GM18507 (cell line): ENCODE measurements around the gene ADCY2.

Source experiments
- DNase-seq: peaks from one replicate; pipeline ENCODE4 v3.0.0; 2011; ENCODE audit warnings: low read depth; ENCODE audit not compliant: insufficient read length; ENCODE audit errors: extremely low spot score
- FAIRE-seq: peaks from 2 replicates; lab custom pipeline; 2011; peaks lifted over from hg19 to GRCh38; lab: Jason Lieb, UNC

The ADCY2 gene

DNA sequence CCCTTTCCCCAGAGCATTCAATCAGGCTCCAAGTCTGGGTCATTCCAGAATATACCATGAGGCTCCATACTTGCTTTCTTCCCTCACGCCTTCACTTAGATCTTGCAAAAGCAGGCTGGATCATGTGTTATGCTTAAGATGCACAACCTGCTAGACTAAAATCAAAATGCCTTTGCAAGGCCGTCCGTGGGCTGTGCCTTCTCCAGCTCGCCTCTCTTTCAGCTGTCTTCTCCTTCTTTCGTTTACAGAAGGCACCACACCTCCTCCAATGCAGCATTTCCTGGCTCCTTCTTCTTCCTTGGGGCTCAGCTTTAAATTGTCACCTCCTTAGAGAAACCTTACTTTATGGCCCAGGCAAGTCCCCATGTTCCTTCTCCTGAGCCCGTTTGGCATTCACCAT, 150.6 kb downstream of the ADCY2 start:
- FAIRE-seq (no peak), DNase-seq (no peak)

GRCh38 chr5:7548596-7548995, 152.7 kb downstream of the ADCY2 start:
- FAIRE-seq (no peak), DNase-seq (no peak)

- DNase-seq = no peak
Observed at GRCh38 chr5:7565559-7565958, 169.6 kb downstream of the ADCY2 start.

DNA sequence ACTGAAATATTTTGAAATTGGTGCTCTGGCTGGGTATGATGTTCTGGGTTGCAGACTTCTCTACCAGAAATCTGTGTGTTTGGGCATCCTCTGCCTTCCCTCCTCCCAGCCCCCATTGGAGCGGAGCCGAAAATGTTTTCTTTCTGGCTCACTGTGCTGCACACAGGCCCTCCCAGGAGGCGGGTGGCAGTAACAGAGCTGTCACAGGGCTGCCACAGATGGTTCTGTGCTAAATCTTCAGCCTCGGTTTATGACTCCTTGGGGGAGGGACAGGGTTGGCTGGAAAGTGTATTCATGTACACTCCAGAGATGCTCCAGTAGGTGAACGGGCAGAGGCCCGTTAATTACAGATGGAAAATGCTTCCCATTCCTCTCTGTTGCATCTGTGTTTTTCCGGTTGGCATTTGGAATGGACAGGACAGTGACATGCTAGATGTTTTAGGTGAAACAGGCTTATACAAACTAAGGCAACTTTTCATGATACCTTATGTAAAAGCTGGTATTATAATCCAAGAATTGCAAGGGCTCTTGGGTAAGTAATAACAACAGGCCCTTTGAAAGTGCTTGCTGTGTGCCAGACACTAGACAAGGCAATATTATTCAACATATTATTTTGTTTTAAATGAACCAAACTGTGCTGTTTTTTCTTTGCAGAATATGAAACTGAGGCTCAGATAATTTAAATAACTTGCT, 180.2 kb downstream of the ADCY2 start:
- FAIRE-seq (no peak), DNase-seq (no peak)

More at GRCh38 chr5:7565559-7565958, 169.6 kb downstream of the ADCY2 start:
- no peak for FAIRE-seq

DNA sequence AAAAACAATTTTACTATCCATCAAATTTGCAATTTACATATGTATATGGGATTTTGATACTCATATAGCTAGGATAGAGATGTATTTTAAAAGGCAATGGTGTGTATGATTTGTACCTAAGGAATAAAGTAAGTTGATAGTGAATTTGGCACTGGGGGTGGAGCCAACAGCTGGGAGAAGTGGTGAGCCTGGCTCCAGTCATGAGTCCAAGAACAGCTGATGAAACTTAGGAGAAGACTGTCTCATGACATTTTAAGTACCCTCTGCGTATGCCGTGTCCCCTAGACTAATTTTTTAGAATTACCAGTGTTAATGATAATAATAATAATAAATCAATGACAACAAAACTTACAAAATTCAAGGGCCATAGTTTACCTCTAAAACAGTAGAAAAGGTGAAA, 181.4 kb downstream of the ADCY2 start:
- FAIRE-seq = no peak
- DNase-seq = no peak

DNA sequence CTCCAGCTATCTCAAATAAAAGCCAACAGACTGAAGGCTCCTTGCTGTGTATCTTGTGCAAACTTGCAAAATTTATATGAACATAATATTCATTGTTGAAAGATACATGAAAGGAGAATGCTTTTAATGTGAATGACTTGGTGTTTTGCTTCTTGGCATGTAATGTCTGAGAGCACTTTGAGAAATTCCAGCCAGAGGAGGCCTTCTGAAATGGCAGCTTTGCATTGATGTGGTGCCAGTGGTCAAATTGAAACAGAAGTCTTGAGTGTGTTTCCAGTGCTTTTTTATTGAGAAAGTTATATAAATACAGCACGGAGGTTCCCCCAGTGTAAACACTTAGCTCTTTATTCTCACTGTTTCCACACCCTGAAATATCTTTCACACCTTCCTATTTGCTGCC, 182.1 kb downstream of the ADCY2 start:
- FAIRE-seq = no peak
- DNase-seq = no peak

- DNase-seq = no peak
- no peak for FAIRE-seq
Observed at GRCh38 chr5:7584749-7585148, 188.8 kb downstream of the ADCY2 start.

GRCh38 chr5:7585807-7586206, 189.9 kb downstream of the ADCY2 start:
- FAIRE-seq = no peak

DNA sequence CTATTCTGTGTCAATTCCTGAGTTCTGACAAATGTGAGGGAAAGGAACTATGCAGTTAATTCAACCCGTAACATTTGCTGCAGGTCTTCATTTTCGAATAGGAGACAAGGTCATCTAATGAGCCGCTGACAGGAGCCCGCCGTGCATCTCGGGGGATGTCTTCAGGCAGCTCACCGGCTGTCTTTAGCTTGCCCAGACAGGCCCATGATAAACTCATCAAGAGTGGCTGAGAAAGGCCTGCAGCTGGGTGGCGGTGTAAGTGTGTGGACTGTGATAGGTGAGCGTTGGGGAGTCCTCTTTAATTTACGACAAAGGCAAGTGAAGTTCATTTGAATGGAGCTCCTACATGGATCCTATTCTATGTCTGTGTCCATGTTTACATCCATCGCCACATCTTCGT, 190.5 kb downstream of the ADCY2 start:
- FAIRE-seq = no peak
- DNase-seq = no peak

More at GRCh38 chr5:7585807-7586206, 189.9 kb downstream of the ADCY2 start:
- no peak for DNase-seq

DNA sequence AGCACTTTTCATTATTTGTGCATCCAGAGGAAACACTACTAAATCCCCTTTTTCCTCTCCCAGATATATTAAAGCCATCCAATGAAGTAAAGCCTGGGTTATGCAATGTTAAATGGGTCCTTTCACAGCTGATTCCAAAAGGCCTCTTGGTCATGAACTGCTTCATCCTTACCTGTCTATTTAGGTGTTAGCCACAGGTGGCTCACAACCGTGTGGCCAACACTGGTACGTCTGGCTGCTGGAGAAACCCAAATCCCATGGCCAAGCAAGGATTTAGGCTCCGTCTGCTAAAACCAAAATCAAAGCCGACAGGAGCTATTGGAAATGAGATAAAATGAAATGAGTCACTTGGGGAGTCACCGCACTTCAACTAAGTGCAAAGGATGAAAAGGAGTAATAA, 193.9 kb downstream of the ADCY2 start:
- FAIRE-seq = no peak

DNA sequence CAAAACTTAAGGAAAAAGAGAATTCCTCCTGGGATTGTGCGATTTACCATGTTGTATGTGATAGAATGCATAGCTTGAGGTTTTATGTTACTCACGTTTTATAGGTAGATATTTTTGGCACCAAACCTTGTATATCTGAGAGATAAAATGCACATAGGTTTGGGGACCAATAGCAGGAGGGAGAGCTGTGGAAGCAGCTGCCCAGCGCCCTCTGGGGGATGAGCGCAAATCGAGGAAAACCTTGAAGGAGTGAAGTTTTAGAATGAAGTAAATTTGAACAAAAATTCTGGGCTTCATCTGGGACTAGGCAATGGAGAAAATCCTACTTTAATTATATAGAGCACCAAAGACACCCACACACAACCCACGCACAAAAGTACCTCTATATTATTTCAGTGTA, 197.0 kb downstream of the ADCY2 start:
- FAIRE-seq = no peak
- no peak for DNase-seq

More for the DNA sequence above, 193.9 kb downstream of the ADCY2 start:
- no peak for DNase-seq

DNA sequence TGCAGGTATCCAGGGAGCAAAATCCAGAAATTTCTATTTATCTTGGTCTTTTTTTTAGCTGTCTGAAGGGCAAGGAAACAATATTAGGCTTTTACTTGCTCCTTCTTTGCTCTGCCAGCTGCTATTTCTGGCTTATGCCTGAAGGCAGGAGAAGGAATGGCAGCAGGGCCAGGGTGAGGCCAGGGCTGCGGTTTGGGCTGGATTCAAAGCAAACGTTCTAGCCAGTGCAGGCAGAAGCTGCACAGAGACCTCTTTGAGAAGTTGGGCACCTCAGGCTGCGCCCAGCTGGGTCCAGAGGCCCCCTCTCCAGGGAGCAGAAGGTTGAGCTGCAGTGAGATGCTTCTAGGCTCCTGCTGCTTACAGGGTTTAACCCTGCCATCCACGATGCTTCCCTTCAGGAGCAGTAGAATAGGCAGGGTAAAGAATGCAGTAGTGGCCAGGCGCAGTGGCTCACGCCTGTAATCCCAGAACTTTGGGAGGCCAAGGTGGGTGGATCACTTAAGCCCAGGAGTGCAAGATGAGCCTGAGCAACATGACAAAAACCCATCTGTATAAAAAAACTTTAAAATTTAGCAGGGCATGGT, 201.2 kb downstream of the ADCY2 start:
- DNase-seq (no peak), FAIRE-seq (no peak)

DNA sequence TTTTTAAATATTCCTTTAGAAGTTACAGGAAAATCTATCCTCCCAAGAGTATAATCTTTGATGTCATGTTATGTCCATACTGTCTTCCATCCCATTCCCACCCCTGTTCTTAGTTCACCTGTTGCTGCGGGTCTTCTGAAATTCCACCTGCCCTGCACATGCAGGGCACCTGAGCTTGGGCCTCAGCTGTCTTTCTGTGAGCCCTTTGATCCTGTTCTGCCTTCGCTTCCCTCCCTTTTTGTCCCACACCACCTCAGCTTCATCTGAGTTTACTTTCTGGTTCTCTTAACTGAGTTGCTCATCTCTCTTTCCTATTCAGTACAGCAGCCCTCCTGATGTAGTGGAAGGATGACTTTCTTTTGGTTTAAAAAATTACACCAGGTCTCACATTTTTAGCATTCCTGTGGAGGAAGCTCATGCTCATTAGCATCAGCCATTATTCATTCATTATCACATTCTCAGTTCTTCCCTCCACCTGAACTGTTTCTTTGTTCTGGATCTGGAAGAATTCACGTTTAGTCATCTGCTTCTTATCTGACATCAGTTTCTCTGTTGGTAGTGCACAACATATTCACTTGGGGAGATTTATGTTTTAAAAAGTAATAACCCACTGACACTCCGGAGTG, 211.0 kb downstream of the ADCY2 start:
- DNase-seq (no peak), FAIRE-seq (no peak)

DNA sequence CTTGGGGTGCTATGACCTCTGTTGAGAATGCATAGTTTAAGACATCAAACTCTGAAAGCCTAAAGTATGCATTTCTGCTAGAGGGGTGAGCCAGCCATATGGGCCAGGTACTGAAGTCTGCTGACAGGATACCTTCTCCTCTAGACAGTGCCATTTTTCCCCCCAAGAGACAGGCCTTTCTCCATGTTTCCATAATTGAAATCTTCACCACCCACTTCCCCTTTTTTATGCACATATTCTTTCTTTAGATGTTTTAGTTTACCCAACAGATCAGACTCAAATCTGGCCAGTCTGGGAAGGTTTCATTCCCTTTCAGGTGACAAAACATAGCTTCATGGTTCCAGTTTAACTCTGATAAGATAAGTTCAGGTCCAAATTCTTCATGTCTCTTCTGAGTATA, 212.8 kb downstream of the ADCY2 start:
- no peak for FAIRE-seq
- DNase-seq = no peak

GRCh38 chr5:7609726-7610125, 213.8 kb downstream of the ADCY2 start:
- no peak for DNase-seq
- FAIRE-seq = no peak

DNA sequence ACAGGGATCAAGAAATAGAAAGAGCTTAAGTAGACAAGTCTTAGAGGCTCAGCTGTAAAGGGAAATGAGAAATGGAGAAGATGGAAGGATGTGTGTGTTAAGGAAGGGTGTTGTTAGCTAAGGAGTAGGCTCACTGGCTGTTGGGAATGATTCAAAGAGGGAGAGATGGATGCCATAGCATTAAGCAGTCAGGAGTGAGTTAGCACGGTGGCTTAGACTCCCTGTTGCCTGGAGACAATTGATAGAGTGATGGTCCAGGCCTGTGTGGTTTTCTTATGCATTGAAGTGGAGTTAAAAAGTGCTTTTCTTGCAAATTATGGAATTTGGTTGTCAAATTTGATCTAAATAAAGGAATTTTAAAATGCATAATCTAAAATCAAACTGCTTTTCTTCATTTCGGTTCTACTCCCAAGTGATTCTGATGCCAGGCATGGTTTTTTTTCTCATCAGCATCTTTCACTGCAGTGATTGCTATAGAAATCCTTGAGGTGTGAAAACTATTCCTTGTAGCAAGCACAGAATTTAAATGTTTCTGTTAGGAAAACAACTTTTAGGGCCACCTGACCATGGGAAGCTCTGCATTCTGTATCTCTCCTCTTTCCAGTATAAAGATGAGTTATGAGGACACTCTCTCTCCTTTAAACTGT, 214.7 kb downstream of the ADCY2 start:
- FAIRE-seq (no peak), DNase-seq (no peak)

- no peak for FAIRE-seq
- no peak for DNase-seq
Observed at GRCh38 chr5:7611518-7611917, 215.6 kb downstream of the ADCY2 start.

DNA sequence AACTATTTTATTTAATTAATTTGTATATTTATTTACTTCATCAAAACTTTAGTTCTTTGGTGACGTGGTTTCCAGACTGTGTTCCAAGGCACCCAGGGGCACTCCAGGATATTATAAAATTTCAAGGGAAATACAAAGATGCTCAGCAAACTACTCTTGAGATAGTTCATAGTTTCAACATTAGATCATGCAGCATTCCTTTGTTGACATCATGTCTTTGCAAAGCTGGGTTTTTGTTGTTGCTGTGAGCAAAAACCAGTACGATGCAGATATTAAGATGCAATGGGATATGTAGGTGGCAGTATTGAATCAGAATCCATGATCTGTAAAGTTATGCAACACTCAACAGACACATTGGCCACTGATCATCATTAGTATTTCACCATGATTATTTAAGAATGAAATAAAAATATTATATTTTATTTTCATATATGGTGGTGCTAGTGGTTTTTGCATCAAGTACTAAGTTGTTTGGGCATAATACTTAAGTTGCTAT, 219.7 kb downstream of the ADCY2 start:
- FAIRE-seq (no peak), DNase-seq (no peak)

- FAIRE-seq (no peak), DNase-seq (no peak)
Observed at GRCh38 chr5:7616897-7617296, 221.0 kb downstream of the ADCY2 start.

GRCh38 chr5:7622498-7622897, 226.6 kb downstream of the ADCY2 start:
- DNase-seq (no peak), FAIRE-seq (no peak)
